Glutamatergic neuron (in vitro differentiated cells): Measurements from ENCODE around the gene INHBA. TPM values are rescaled to one million over a fixed set of nuclear protein-coding genes. Genes with fewer than 3 reads are reported as not detected.

Source experiments
- DNase-seq: peaks from one replicate; pipeline ENCODE4 v3.0.0; 2022
- H3K27ac Mint-ChIP-seq: one replicate; pipeline ENCODE4 v1.8.0; 2020; ENCODE audit warnings: mild to moderate bottlenecking, mixed read lengths, inconsistent platforms; ENCODE audit not compliant: unreplicated experiment
- H3K27me3 Mint-ChIP-seq: one replicate; pipeline ENCODE4 v1.8.0; 2020; ENCODE audit warnings: mild to moderate bottlenecking, moderate library complexity, mixed read lengths, inconsistent platforms; ENCODE audit not compliant: unreplicated experiment
- H3K36me3 Mint-ChIP-seq: one replicate; pipeline ENCODE4 v1.8.0; 2020; ENCODE audit warnings: mild to moderate bottlenecking, mixed read lengths, inconsistent platforms; ENCODE audit not compliant: unreplicated experiment
- H3K4me1 Mint-ChIP-seq: one replicate; pipeline ENCODE4 v1.8.0; 2020; ENCODE audit warnings: mild to moderate bottlenecking, low read depth, mixed read lengths, inconsistent platforms; ENCODE audit not compliant: unreplicated experiment
- H3K4me3 Mint-ChIP-seq: one replicate; pipeline ENCODE4 v1.8.0; 2020; ENCODE audit warnings: mild to moderate bottlenecking, mixed read lengths, inconsistent platforms; ENCODE audit not compliant: unreplicated experiment
- H3K9me3 Mint-ChIP-seq: one replicate; pipeline ENCODE4 v1.8.0; 2020; ENCODE audit warnings: mild to moderate bottlenecking, moderate library complexity, mixed read lengths, inconsistent platforms; ENCODE audit not compliant: unreplicated experiment
- total RNA-seq: library from RNA; stranded (reverse); fragmentation: NEBNext Ultra II Directional; extraction: Animal tissue kit (Norgen Biotek cat#: 25700); gene quantifications from one replicate; pipeline ENCODE4 v1.2.1, GENCODE V29; 2021; ENCODE audit not compliant: unreplicated experiment
- TF ChIP-seq, protein P1 (sequence below): fragments of 200-600 bp; sonication (generic); IDR thresholded peaks from one replicate; pipeline ENCODE4 v1.5.0; 2021; ENCODE audit not compliant: partially characterized antibody, unreplicated experiment

The INHBA gene
- total RNA-seq, 1 donor from 2014 or later = not detected

DNA sequence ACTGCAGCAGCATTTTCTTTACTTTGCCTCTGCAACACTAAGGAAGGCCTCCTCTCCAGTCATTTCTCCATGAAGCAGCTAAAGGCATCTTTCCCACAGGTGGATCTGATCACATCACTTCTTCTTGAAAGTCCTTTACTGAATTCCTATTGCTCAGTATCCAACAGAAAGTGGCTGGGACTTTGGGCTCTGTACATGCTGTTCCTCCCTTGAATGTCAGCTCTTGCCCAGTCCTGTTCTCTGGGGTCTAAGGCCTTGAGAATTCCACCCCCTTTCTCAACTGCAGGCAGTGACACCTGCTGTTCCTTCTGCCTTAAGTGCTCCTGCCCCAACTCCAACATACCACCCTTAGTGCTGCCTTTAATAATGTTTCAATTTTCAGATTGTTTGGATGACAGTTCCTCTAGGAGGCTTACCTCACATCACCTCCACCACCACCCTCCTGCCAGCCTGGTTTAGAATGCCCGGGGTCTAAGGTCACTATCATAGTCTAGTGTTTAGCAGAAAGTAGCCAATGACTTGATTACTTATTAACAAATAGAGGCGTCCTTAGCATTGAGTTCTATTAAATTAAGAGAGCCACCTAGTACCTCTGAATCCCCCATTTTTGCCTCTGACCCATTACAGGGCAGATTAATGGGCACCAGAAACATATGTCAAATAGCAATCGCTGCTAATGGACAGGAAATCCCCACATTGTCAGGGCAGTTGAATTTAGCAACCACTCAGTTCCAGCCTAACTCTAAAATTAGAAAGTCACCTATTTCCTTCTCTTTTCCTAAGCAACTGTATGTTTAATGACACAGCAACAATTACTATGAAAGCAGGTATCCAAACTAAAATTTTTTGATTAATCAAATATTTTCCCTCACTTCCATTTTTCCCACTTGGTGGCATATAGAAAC is 11.4 kb downstream of the INHBA start:
- no peaks in the 10 kb centered on the region for H3K27me3 Mint-ChIP-seq
- no peaks in the 10 kb centered on the region for H3K9me3 Mint-ChIP-seq
- H3K4me1 Mint-ChIP-seq = no peaks in the 10 kb centered on the region
- no peaks in the 10 kb centered on the region for H3K36me3 Mint-ChIP-seq
- H3K4me3 Mint-ChIP-seq = no peak overlapping the region
- DNase-seq = no peak
- H3K27ac Mint-ChIP-seq = no peak overlapping the region
- TF ChIP-seq, protein P1, sequence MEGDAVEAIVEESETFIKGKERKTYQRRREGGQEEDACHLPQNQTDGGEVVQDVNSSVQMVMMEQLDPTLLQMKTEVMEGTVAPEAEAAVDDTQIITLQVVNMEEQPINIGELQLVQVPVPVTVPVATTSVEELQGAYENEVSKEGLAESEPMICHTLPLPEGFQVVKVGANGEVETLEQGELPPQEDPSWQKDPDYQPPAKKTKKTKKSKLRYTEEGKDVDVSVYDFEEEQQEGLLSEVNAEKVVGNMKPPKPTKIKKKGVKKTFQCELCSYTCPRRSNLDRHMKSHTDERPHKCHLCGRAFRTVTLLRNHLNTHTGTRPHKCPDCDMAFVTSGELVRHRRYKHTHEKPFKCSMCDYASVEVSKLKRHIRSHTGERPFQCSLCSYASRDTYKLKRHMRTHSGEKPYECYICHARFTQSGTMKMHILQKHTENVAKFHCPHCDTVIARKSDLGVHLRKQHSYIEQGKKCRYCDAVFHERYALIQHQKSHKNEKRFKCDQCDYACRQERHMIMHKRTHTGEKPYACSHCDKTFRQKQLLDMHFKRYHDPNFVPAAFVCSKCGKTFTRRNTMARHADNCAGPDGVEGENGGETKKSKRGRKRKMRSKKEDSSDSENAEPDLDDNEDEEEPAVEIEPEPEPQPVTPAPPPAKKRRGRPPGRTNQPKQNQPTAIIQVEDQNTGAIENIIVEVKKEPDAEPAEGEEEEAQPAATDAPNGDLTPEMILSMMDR = no peak

DNA sequence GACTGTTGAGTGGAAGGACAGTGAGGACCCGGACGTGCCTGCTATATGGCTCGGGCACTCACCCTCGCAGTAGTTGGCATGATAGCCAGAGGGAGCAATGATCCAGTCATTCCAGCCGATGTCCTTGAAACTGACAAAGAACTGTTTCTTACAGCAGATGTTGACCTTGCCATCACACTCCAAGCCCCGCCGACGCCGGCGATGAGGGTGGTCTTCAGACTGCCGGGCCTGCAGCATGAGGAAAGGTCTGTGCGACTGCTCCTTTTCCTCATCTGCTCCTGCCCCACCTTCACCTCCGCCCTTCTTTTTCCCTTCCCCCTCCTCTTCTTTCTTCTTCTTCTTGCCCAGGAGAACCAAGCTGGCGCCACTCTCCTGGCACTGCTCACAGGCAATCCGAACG is 13.1 kb downstream of the INHBA start:
- H3K9me3 Mint-ChIP-seq = no peaks in the 10 kb centered on the region
- no peaks in the 10 kb centered on the region for H3K27me3 Mint-ChIP-seq
- no peaks in the 10 kb centered on the region for H3K36me3 Mint-ChIP-seq
- H3K27ac Mint-ChIP-seq = no peak overlapping the region
- TF ChIP-seq, protein P1 = no peak
- no peaks in the 10 kb centered on the region for H3K4me1 Mint-ChIP-seq
- no peak for DNase-seq
- no peak overlapping the region for H3K4me3 Mint-ChIP-seq

DNA sequence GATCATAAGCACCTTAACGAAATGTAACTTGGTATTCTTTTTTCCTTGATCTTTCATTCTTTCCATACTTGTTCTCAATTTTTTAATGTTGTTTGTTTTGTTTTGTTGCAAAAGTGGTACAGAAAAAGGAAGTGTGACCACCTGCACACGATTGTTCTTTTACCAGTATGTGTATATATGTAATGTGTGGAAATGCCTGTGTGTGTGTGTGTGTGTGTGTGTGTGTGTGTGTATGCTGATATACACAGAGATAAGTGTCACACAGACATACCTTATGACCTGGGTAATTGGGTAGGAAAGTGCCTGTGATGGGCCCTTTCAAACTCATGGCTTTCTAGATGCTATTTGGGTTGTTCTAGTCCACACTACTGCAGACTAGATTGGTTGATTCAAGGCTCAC is 14.0 kb downstream of the INHBA start:
- no peaks in the 10 kb centered on the region for H3K36me3 Mint-ChIP-seq

DNA sequence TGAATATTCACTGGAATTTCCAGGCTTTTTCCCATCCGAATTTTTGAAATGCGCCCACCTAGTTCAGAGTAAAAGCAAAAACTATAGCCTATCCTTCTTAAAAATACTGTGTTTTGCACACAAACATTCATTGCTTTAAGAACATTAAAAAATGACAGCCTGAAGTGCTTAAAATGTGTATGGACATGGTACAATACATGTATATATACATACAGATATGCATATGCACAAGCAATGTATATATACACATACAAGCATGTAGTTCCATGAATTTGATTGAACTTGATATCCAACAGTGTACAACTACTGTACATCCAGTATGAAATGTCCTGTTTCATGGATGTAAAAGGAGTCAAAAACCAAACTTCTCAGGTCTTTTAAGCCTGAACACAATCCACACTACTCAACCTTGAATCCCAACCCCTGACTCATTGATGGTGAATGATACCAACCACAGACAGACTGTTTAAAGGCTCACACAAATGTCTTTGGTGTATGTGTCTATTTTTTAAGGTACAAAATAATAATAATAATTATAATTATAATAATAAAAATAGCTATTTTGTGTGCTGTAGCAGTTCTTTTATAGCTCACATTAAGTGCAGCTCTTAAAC is 14.8 kb downstream of the INHBA start:
- no peak overlapping the region for H3K4me3 Mint-ChIP-seq
- no peaks in the 10 kb centered on the region for H3K36me3 Mint-ChIP-seq
- TF ChIP-seq, protein P1 = no peak
- H3K27me3 Mint-ChIP-seq = no peaks in the 10 kb centered on the region
- H3K27ac Mint-ChIP-seq = no peak overlapping the region
- no peaks in the 10 kb centered on the region for H3K4me1 Mint-ChIP-seq
- no peak for DNase-seq
- H3K9me3 Mint-ChIP-seq = no peaks in the 10 kb centered on the region

More for the DNA sequence above, 14.0 kb downstream of the INHBA start:
- Mint-ChIP-seq H3K27ac (no peak overlapping the region), H3K4me3 (no peak overlapping the region), H3K27me3 (no peaks in the 10 kb centered on the region), H3K9me3 (no peaks in the 10 kb centered on the region), H3K4me1 (no peaks in the 10 kb centered on the region)
- DNase-seq = no peak
- TF ChIP-seq, protein P1 = no peak

DNA sequence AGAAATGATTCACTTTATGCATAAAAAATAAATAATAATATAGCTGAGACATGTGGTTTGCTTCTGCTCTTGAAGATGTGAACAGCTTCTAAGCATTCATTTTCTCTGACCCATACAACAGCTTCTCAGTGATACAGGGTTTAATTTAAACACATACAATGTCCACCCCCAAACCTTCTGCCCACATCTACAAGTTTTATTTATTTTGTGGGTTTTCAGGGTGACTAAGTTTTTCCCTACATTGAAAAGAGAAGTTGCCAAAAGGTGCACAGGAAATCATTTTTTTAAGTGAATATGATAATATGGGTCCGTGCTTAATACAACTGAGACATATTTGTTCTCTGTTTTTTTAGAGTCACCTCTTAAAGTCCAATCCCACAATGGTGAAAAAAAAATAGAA is 17.2 kb downstream of the INHBA start:
- H3K27me3 Mint-ChIP-seq = no peaks in the 10 kb centered on the region
- H3K4me1 Mint-ChIP-seq = no peaks in the 10 kb centered on the region
- H3K9me3 Mint-ChIP-seq = no peaks in the 10 kb centered on the region
- TF ChIP-seq, protein P1 = no peak
- no peak overlapping the region for H3K27ac Mint-ChIP-seq
- DNase-seq = no peak
- no peak overlapping the region for H3K4me3 Mint-ChIP-seq
- no peaks in the 10 kb centered on the region for H3K36me3 Mint-ChIP-seq
